GM18858 (cell line): ENCODE measurements around the gene PDE4DIP.
"Not testable (repeated sequence)": the region's sequence is repeated elsewhere in the genome, so short reads cannot be mapped to it uniquely, and the experiment has no call there.

Experiments
- ATAC-seq: cut with Tn5 transposase; IDR thresholded peaks from one replicate; pipeline ENCODE4 v1.9.1; 2021; ENCODE audit not compliant: unreplicated experiment

PDE4DIP gene

DNA sequence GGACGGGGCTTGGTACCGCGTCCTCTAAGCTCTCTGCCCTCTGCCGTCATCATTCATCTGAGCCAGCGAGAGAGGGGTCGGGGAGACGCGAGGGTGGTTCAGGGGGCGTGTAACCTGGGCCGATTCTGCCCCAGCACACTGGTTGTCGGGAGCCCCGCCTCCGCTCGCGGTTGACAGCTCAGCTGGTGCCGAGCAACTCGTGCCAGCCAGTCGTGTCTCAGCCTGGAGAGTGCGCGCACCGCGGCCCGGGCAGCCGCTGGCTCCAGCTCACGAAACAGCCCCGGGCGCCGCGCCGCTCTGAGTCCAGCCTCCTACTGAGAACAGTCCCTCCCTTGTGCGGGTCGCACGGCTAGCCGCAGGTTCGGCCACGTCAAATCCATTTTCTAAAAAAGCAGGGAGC, at the start of gene PDE4DIP:
Gene PDE4DIP (plus strand): TSS at position 209 of the 400 bp plus-strand sequence. CDS start 347 bp downstream, outside the sequence.
- not testable (repeated sequence) for ATAC-seq

DNA sequence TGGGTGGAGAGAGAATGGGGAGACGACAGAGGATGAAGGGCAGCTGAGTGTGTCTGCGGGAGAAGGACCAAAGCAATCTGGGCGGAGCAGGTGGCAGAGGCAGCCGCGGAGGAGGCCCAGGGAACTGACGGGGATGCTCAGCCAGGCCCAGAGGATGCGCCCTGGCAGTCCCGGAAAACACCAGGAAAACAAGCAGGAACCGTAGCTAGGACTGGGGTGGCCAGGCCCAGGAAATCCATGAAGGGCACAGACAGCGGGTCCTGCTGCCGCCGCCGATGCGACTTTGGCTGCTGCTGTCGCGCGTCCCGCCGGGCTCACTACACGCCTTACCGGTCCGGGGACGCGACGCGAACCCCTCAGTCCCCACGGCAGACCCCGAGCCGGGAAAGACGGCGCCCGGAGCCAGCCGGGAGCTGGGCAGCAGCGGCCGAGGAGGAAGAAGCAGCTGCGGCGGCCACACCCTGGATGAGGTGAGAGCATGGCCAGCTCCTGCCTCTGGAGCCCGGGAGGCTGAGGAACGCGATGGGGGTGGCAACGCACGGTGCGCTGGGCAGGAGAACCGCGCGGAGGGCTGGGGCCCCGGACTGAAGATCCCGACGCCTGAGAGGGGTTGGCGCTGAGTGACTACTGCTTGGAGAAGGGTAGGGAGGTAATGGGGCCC, 35.8 kb upstream of the PDE4DIP start:
- ATAC-seq: not testable (repeated sequence)

DNA sequence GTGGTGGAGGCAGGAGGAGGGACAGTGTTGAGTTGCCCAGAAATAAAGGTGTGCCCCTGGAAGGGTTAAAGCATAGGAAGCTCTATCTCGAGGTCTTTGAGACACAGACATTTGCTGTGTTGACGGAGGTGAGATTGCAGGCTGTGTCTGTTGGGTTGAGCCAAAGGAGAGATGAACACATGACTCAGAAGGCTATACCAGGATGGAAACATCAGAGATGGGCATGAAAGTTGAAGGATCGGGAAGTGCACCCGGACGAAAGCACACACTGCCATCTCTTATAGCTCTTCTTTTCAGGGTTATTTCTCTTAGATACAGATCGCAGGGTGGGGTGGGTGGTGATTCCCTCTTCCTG, 35.3 kb upstream of the PDE4DIP start:
- not testable (repeated sequence) for ATAC-seq

DNA sequence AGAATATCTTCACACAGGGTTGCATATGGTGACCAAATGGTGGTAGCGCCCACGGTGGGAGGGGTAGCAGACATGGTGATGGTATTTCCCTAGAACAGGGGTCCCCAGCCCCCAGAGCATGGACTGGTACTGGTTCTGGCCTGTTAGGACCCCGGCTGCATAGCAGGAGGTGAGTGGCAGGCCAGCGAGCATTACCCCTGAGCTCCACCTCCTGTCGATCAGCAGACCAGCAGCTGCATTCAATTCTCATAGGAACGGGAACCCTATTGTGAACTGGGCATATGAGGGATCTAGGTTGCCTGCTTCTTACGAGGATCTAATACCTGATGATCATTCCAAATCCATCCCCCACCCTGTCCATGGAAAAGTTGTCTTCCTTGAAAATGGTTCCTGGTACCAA, 22.0 kb upstream of the PDE4DIP start:
- not testable (repeated sequence) for ATAC-seq

DNA sequence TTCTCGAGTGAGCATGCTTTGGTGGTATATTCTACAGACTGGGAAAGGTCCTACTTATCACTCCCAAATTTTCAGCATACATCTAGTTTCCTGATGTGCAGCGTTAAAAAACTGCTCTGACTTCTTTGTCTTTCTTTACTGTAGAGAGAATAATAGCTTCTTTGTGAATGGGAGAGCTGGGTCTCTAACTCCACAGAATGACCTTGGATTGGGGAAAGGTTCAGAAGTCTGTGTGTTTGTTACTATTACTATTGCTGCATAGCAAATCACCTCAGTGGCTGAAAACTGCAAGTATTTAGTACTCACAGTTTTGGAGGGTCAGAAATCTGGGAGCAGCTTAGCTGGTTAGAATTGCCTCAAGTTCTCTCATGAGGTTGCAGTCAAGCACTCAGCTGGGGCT, 20.4 kb upstream of the PDE4DIP start:
- not testable (repeated sequence) for ATAC-seq

DNA sequence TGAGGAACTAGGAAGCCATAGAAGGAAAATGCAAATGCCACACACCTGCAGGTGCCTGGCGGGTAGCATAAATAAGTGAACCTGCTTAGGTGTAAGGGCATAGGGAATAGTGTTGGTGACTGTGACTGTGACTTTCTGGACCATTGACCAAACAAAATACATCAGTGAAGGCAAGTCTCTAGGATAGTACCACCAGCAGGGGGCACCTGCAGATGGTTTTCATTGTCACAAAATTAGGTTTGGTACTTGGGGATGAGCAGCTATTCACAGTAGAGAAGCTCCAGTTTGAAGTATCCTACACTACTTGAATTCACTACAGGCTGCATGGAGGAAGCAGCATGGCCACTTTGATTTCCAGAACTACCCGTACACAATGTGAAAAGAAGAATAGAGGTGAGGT, 19.2 kb upstream of the PDE4DIP start:
- ATAC-seq: not testable (repeated sequence)

DNA sequence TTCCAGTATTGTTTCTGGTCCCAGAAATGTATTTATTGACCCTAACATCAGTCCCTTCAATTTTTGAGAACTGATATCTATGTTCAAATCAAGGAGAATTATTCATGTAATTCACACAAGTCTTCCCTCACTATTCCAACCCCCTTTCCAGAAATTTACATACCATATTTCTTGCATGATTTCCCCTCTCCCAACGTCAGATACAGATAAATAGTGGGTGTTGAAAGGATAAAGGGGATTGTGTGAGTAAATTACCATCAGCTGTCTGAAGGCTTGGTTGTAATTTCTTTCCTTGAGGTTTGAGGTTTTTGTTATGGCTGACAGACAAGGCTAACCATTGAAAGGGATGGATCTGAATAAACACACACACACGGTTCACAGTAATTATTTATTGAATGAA, 15.7 kb upstream of the PDE4DIP start:
- ATAC-seq: not testable (repeated sequence)

DNA sequence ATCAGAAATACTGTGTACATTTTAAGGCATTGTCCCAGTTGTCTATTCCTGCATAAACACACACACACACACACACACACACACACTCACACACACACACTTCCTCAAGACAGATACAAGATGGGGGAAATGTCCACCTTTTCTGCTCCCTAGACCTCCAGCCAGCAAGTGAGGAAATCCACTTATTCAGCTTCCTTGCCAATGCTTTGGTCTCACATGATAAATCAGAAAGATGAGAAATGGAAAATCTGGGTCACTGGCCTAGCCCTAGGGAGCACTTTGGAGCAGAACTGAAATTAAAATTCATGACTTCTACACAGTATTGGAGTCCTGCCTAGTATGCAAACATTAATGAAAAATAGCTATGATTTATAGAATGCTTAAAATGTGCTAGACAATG, 15.3 kb upstream of the PDE4DIP start:
- not testable (repeated sequence) for ATAC-seq

DNA sequence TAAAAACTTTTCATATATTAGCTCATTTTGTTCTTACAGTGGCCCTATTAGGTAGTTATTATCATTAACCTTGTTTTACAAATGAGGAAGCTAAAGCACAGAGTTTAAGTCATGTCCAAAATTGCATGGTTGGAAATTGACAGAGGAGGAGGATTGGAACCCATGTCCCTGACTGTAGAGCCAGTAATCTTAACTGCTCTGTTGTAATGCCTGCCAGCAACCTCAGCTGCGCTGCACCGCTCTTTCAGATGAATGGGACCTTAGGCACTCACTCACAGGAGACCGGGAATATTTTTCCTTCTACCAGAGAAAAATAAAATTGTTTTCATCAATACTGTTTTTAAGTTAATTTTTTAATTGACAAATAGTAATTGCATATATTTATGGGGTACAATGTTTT, 14.9 kb upstream of the PDE4DIP start:
- not testable (repeated sequence) for ATAC-seq

DNA sequence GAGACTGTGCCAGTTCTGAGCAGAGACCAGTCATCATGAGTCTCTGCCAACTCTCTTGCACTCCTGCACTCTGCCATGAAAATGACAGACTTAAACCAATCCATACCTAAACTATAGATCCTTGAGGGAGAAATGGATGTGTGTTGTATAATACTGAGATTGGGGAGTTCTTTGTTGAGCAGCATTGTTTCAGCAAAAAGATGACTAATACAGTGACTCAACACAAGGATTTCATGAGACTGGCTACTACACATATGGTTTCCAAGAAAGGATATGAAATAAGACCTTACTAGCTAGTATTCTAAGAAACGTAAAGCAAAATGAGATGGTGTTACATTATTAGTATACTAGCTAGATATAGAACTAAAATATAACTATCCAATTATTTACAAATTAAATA, 3.0 kb upstream of the PDE4DIP start:
- ATAC-seq: not testable (repeated sequence)

DNA sequence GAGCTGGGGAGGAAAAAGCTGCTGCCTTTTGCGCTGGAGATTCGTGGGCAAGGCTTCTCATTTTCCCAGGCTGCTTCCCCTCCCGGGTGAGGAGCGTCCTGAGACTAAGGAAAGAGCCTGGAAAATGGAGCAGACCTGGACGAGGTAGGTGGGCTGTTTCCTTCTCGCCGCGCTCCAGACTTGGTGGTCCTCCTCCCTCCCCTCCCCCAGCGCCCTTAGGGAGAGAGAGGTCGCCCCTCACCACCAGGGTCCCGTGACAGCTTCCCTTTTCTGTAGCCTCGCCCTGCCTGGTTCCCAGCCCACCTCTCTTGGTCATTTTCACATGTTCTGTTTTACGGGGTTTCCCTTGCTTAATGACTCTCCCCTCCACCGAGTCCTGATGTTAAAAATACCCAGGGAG, 423 bp downstream of the PDE4DIP start:
- not testable (repeated sequence) for ATAC-seq

DNA sequence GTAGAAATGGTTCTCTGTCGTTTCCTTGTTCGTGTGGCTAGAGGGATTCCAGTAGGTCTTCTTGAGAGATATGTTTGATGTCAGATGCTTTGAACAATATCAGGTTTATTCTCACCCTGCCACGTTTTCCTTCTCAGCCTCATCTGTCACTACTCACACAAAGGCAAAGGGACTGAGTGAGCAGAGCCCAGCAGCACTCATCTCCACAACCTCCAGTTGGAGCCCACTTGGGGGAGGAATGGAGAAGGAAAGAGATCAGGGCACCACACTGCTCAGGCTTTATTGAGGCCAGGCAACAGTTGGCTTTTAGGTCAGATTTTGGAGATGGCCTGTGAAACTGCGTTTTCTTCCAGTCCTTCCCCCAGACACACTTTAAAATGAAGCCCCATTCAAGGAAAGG, 840 bp downstream of the PDE4DIP start:
- not testable (repeated sequence) for ATAC-seq

DNA sequence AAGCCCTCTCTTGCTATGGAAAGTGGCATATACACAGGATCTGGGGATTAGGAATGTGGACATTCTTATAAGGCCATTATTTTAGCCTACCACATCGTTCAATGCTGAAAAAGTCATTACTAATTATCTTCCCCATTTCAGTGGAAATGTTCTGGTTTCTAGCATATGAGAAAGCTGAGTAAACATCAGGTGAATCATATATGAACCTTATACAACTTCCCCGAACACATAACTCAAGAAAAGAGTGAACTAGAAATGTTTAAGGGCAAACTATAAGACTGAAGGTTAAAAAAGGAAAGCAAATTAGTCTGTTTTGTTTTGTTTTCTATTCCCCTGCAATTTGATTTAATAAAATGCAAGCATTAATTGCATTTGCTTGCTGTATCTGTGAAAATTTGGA, 6.1 kb downstream of the PDE4DIP start:
- not testable (repeated sequence) for ATAC-seq

DNA sequence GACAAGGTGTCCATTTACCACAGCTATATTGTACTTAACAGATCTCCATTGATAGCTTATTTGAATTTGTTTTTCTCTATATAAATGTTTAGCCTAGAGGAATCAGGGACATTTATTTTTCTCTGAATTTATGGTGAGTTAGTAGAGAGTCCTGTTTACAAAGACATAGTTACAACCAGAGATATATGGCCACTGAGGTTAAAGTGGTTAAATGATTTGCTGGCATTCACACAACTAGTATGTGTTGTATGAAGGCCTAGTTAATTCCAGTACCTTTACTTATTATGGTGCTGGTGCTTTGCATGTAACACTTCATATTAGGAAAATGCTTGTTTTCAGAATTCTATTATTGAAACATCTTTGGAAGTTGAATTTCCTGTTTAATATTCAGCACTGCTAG, 6.6 kb downstream of the PDE4DIP start:
- not testable (repeated sequence) for ATAC-seq

DNA sequence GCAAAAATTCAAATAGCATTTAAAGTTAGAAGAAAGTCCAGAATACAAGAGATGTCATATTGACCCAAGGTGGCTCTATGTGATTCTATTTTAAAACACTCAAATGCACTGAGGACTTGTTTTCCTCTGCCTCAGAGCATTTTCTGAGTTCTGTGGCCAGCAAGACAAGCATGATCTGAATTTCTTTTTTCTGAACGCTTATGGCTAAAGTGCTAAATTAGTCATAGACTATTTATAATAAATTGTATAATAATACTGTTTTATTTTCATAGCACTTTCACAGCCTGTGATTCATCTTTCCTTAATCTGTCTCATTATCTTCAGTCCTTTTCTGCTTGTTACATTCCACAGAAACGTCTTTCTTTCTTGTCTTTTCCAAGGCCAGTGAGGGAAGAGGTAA, 7.5 kb downstream of the PDE4DIP start:
- ATAC-seq: not testable (repeated sequence)

DNA sequence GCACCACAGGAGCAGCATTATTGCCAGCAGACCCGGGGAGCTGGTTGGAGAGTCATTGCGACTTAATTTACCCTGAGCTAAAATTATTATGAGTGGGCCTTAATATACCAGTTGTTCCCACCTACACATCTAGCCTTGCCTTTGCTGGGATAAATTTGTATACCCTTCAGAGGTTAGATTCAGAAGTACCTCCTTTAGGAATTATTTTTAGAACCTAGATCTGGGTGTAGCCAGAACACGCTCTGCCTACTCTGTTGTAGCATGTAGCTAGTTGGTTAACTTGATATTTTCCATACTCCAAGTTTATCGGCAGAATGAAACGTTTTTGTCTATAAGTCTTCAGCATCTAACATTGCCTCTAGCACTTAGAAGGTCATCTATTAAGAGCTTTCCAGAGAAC, 9.1 kb downstream of the PDE4DIP start:
- not testable (repeated sequence) for ATAC-seq

DNA sequence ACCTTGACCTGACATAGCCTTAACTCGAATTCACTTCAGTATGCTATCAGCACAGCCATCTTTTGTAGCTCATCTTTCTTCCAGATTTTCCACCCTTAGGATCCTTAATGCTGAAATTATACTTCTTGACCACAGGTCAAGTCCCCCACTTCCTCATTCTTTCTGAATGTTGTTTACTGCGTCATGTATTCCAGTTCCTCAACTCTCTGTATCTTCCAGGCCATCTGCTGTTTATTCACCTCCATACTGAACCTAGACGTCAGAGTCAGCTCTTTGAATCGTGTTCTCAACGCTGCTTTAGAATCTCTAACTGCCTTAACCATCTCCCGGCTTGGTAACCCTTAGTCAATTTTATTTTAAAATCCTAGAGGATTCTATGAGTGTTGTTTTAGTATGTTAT, 9.8 kb downstream of the PDE4DIP start:
- ATAC-seq: not testable (repeated sequence)

DNA sequence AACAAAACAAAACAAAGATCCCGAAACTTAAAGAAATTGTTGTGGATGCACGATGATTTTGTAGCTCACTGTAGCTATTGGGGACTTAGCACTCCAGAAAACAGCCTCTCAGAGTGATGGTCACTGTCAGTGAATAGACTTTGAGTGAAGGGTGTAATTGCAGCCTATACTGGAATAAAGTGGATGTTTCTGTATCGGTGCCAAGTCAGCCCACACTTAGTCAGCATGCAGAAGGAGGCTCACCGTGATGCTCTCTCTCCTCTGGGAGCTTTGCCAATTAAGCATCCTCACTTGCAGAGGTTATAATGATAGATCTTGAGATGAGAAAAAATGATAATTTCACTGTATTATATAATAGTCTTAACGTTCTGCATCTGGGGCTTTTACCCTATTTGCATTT, 11.1 kb downstream of the PDE4DIP start:
- not testable (repeated sequence) for ATAC-seq

DNA sequence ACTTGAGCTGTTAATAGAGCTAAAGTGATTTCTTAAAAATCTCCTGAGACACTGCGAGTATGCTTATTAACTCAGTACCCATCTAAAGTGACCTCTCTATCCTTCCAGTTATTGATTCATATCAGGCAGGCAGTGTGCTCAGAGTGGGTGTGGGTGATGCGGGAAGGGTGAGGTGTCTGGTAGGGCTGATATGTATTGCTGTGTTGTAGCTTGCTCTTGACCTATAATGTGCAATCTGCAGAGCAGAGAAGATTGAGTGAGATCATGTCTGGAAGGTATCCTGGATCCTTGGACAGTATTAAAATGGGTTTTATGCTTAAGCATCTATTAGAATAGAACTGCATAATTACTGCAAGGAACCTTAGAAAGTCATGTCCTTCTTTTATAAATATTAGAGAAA, 15.8 kb downstream of the PDE4DIP start:
- ATAC-seq: not testable (repeated sequence)

DNA sequence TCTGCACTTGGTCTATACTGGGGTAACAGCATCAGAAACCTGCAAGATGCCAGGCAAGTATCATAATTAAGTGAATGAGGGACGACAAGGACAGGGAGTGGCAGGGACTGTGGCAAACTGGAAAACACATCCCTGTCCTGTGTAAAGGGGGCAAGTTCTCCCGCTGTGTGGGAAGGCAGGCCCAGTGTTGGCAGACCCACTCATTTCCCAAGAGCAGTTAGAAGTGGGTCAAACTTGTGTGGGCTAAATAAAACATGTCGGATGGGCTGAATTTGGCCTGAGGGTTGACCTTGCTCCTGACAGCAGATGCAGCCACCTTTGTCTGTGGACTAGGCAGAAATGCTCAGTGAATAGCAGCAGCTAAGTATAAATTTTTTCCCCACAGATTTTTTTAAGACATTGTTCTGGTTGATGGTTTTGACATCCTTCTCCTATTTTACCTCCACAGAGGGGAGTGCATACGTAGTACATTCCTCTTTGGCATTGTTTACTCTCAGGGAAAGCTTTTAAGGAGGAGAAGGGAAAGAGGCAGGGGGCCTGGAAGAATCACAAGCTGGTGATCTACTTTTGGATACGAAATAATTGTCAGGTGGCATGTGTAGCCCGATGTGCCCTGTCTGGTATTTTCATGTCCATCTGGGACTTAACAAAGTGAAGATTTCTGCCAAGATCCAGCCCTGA, 16.5 kb downstream of the PDE4DIP start:
- ATAC-seq: not testable (repeated sequence)

DNA sequence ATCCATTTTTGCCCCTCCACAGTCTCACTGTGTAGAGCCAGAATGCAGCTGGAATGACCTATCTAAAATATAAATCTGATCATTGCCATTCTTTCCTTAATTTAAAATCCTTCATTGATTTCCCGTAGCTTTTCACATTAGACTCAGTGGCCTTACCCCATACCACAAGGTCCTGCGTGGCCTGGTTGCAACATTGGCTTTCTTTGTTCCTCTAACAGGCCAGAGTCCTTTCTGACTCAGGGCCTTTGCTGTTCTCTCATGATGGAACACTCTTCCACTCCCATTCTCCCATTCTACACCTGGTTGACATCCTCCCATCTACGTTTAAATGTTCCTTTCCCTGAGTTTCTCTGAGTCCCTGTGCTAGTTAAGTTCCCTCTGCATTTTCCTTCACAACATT, 18.4 kb downstream of the PDE4DIP start:
- ATAC-seq: not testable (repeated sequence)

DNA sequence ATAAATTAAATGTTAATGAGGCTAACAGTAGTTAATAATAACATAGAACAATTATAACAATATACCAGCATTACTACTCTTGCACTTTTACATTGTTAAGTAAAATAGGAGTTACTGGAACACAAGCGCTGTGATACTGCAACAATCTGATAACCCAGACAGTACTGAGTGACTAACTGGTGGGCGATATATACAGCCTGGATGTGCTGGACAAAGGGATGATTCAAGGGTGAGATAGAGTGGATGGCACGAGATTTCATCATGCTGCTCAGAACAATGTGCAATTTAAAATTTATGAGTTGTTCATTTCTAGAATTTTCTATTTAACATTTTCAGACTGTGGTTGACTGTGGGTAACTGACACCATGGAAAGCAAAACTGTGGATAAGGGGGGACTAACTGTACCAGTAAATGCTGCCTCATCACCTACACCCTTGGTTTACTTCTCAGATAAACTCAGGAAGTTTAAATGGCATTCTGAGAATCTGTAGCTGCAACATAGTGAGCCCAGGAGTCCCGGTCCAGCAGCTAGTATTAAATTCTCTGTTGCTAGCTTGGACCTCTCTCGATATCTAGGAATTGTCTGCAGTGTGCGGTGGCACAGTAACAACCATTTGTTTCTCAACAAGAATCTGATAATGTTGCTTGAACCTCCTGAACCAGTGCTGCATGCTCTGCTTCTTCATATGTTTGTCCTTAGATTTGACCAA, 24.9 kb downstream of the PDE4DIP start:
- not testable (repeated sequence) for ATAC-seq
